GM12891 (cell line): ENCODE data around the gene RCVRN.

Source experiments
- POLR2A ChIP-seq: IDR thresholded peaks from 2 replicates; pipeline ENCODE4 v1.6.1; 2011; ENCODE audit warnings: low read depth, low read length, control low read depth
- POLR2AphosphoS5 ChIP-seq: IDR thresholded peaks from 2 replicates; pipeline ENCODE4 v1.6.1; 2011; ENCODE audit warnings: low read depth, low read length, control low read depth

DNA sequence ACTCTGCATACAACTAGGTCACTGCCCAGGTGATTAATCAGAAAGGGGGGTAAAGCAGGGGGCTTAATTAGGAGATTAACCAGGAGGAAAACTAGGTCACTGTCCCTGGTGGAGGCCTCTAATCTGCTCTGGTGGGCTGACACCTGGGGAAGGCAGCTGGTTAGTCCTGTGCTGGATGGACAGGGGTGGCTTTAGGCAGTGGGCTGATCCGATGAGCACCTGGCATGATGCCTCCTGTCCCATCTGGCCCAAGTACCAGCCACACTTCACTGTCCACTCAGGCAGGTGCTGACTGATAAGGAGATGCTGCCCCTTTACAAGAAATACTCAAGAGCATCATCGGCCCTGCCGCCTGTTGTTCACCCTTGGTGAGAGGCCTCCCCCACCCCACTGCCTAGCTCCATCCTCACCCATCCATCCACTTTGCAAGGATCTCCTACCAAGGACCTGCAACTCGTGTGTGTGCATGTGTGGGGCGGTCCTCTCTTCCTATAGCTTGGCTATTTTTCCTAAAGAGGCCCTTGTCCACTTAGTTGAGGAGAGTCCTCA is 13.8 kb upstream of the RCVRN start:
- no peak for TF ChIP-seq POLR2A
- no peak for TF ChIP-seq POLR2AphosphoS5
